Uterus (tissue), 2 donors: ENCODE measurements around the gene ZNF536.

ENCODE experiments used
- POLR2A ChIP-seq, 2 donors: fragments of 450-650 bp; IDR thresholded peaks; one replicate each; pipeline ENCODE4 v1.6.1; 2016; ENCODE audit warnings: antibody characterized with exemption in 2 of 2, mild to moderate bottlenecking in 1 of 2, moderate library complexity in 1 of 2
- TF ChIP-seq, protein P1 (sequence below), 4 experiments: fragments of 200-600 bp in 2 of 4; fragments of 450-650 bp in 2 of 4; sonication (generic) in 2 of 4; IDR thresholded peaks; one replicate each; pipeline ENCODE4 v1.5.1; 2016 to 2019; ENCODE audit warnings: antibody characterized with exemption in 4 of 4, mild to moderate bottlenecking in 2 of 4, moderate library complexity in 1 of 4

DNA sequence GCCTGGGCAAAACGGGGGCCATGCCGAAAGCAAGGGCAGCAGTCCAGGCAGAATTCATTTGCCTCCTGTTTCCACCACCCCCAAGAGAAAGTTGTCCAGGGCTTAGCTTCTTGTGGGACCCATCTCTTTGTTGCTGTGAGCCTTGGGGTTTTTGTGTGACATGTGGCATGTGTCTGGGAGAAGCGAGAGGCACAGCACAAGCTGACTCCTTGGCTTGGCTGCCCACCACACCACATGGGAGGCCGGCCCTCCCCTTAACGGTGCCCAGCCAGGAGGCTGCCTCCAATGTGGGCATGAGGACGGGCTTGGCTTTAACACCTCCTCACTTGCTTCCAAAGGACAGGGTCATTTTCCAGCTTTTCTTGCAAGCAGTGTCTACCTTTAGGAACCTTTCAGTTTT, 81.6 kb downstream of the ZNF536 start:
- TF ChIP-seq, protein P1, sequence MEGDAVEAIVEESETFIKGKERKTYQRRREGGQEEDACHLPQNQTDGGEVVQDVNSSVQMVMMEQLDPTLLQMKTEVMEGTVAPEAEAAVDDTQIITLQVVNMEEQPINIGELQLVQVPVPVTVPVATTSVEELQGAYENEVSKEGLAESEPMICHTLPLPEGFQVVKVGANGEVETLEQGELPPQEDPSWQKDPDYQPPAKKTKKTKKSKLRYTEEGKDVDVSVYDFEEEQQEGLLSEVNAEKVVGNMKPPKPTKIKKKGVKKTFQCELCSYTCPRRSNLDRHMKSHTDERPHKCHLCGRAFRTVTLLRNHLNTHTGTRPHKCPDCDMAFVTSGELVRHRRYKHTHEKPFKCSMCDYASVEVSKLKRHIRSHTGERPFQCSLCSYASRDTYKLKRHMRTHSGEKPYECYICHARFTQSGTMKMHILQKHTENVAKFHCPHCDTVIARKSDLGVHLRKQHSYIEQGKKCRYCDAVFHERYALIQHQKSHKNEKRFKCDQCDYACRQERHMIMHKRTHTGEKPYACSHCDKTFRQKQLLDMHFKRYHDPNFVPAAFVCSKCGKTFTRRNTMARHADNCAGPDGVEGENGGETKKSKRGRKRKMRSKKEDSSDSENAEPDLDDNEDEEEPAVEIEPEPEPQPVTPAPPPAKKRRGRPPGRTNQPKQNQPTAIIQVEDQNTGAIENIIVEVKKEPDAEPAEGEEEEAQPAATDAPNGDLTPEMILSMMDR (IDR thresholded peaks at IDR 0.05) = no peak
- TF ChIP-seq POLR2A (IDR thresholded peaks at IDR 0.05) = no peak
